MM.1S (cell line): Measurements from ENCODE around the gene VPS16.

Source experiments
- DNase-seq: peaks from one replicate; pipeline ENCODE4 v3.0.0-alpha.2; 2015
- H2AFZ ChIP-seq: fragments of 300-600 bp; sonication (generic); 2 replicates; pipeline ENCODE4 v1.6.0; 2016; ENCODE audit warnings: antibody characterized with exemption, low read length
- H3F3A ChIP-seq: fragments of 300-600 bp; sonication (generic); 2 replicates; pipeline ENCODE4 v1.6.1; 2016; ENCODE audit warnings: mild to moderate bottlenecking, antibody characterized with exemption, low read length, moderate library complexity, mixed read lengths; ENCODE audit not compliant: insufficient read depth
- H3K27ac ChIP-seq: fragments of 300-600 bp; sonication (generic); 2 replicates; pipeline ENCODE4 v1.5.1; 2016; ENCODE audit warnings: mild to moderate bottlenecking, low read length
- H3K27me3 ChIP-seq: fragments of 300-600 bp; sonication (generic); replicated peaks from 2 replicates; pipeline ENCODE4 v1.6.0; 2016; ENCODE audit warnings: low read length; ENCODE audit not compliant: insufficient read depth
- H3K36me3 ChIP-seq: fragments of 300-600 bp; sonication (generic); replicated peaks from 2 replicates; pipeline ENCODE4 v1.6.1; 2016; ENCODE audit warnings: mild to moderate bottlenecking, low read length, mixed read lengths; ENCODE audit not compliant: insufficient read depth
- H3K4me1 ChIP-seq: fragments of 300-600 bp; sonication (generic); 2 replicates; pipeline ENCODE4 v1.6.1; 2016; ENCODE audit warnings: low read length, mixed read lengths
- H3K4me2 ChIP-seq: fragments of 300-600 bp; sonication (generic); 2 replicates; pipeline ENCODE4 v1.6.0; 2016; ENCODE audit warnings: low read depth, low read length
- H3K4me3 ChIP-seq: fragments of 300-600 bp; sonication (generic); 2 replicates; pipeline ENCODE4 v1.5.1; 2016; ENCODE audit warnings: low read length, mixed read lengths
- H3K79me2 ChIP-seq: fragments of 300-600 bp; sonication (generic); 2 replicates; pipeline ENCODE4 v1.6.1; 2016; ENCODE audit warnings: mixed run types, low read length, mixed read lengths
- H3K9ac ChIP-seq: fragments of 300-600 bp; sonication (generic); 2 replicates; pipeline ENCODE4 v1.6.1; 2016; ENCODE audit warnings: low read length, mixed read lengths
- H3K9me2 ChIP-seq: fragments of 300-600 bp; sonication (generic); replicated peaks from 2 replicates; pipeline ENCODE4 v1.6.1; 2016; ENCODE audit warnings: mild to moderate bottlenecking, low read length, mixed read lengths; ENCODE audit not compliant: insufficient read depth
- H3K9me3 ChIP-seq: fragments of 300-600 bp; sonication (generic); replicated peaks from 2 replicates; pipeline ENCODE4 v1.6.1; 2016; ENCODE audit warnings: mild to moderate bottlenecking, low read length, mixed read lengths; ENCODE audit not compliant: insufficient read depth
- H4K20me1 ChIP-seq: fragments of 300-600 bp; sonication (generic); 2 replicates; pipeline ENCODE4 v1.6.1; 2016; ENCODE audit warnings: mild to moderate bottlenecking, low read length, moderate library complexity, mixed read lengths; ENCODE audit not compliant: insufficient read depth
- CTCF ChIP-seq: fragments of 300-600 bp; sonication (generic); IDR thresholded peaks from 2 replicates; pipeline ENCODE4 v1.5.1; 2016; ENCODE audit warnings: antibody characterized with exemption, low read length, mixed read lengths
- EZH2 ChIP-seq: fragments of 300-600 bp; sonication (generic); optimal IDR thresholded peaks from 2 replicates; pipeline ENCODE3; 2017; ENCODE audit warnings: low read depth, mild to moderate bottlenecking, antibody characterized with exemption, low read length, mixed read lengths
- EZH2phosphoT487 ChIP-seq: fragments of 300-600 bp; sonication (generic); IDR thresholded peaks from 2 replicates; pipeline ENCODE4 v1.6.1; 2018; ENCODE audit warnings: antibody characterized with exemption, low read length

Gene VPS16

GRCh38 chr20:2880650-2881049, 40.1 kb downstream of the VPS16 start:
- no peaks in the 10 kb centered on the region for H3F3A ChIP-seq
- no peaks in the 10 kb centered on the region for H3K36me3 ChIP-seq
- H3K27ac ChIP-seq: no peak overlapping the region
- H2AFZ ChIP-seq: no peak overlapping the region
- no peak overlapping the region for H3K4me2 ChIP-seq
- peaks cover 94% of the 10 kb centered on the region for H3K79me2 ChIP-seq
- no peaks in the 10 kb centered on the region for H3K4me1 ChIP-seq
- no peaks in the 10 kb centered on the region for H3K9me3 ChIP-seq
- no peaks in the 10 kb centered on the region for H3K27me3 ChIP-seq
- no peak for TF ChIP-seq EZH2phosphoT487
- no peak for TF ChIP-seq CTCF
- TF ChIP-seq EZH2: no peak
- no peak overlapping the region for H3K4me3 ChIP-seq
- no peaks in the 10 kb centered on the region; the same call in 1 of the 2 replicates for H4K20me1 ChIP-seq
- H3K9me2 ChIP-seq: no peaks in the 10 kb centered on the region
- no peak overlapping the region for H3K9ac ChIP-seq
- DNase-seq: no peak

- no peaks in the 10 kb centered on the region for H4K20me1 ChIP-seq
- DNase-seq: no peak
- H3K4me1 ChIP-seq: no peaks in the 10 kb centered on the region
- H3K4me2 ChIP-seq: no peak overlapping the region
- no peaks in the 10 kb centered on the region for H3K36me3 ChIP-seq
- no peak overlapping the region for H3K4me3 ChIP-seq
- H3K27me3 ChIP-seq: no peaks in the 10 kb centered on the region
- TF ChIP-seq EZH2: no peak
- TF ChIP-seq EZH2phosphoT487: no peak
- no peak for TF ChIP-seq CTCF
- no peaks in the 10 kb centered on the region for H3K9me3 ChIP-seq
- H3K9ac ChIP-seq: no peak overlapping the region
- H2AFZ ChIP-seq: no peak overlapping the region
- peaks cover 94% of the 10 kb centered on the region for H3K79me2 ChIP-seq
- no peak overlapping the region for H3K27ac ChIP-seq
- no peaks in the 10 kb centered on the region for H3F3A ChIP-seq
- no peaks in the 10 kb centered on the region for H3K9me2 ChIP-seq
Measured at GRCh38 chr20:2883726-2884637, 43.4 kb downstream of the VPS16 start.

- no peak overlapping the region for H3K27ac ChIP-seq
- H2AFZ ChIP-seq: no peak overlapping the region
- H3K9me2 ChIP-seq: no peaks in the 10 kb centered on the region
- H3K27me3 ChIP-seq: no peaks in the 10 kb centered on the region
- no peaks in the 10 kb centered on the region for H3K36me3 ChIP-seq
- no peaks in the 10 kb centered on the region for H3K9me3 ChIP-seq
- no peaks in the 10 kb centered on the region for H3F3A ChIP-seq
- no peak overlapping the region for H3K4me2 ChIP-seq
- no peak overlapping the region for H3K9ac ChIP-seq
- no peaks in the 10 kb centered on the region for H3K4me1 ChIP-seq
- H4K20me1 ChIP-seq: peaks cover 2% of the 10 kb centered on the region; the same call in 1 of the 2 replicates
- H3K4me3 ChIP-seq: no peak overlapping the region
- TF ChIP-seq EZH2phosphoT487 (no peak), CTCF (no peak), EZH2 (no peak)
- H3K79me2 ChIP-seq: peaks cover 94% of the 10 kb centered on the region
- no peak for DNase-seq
Measured at GRCh38 chr20:2887715-2888114, 47.2 kb downstream of the VPS16 start.
